ENCODE data around the gene CLDN4. TPM values are rescaled to one million over a fixed set of nuclear protein-coding genes. Genes with fewer than 3 reads are reported as not detected.
A peak's percentile ranks its signal among the peaks of the same experiment; 100 is the strongest.

CLDN4 gene
- total RNA-seq, 1 experiment from 2014 or later = 15.6 TPM

GRCh38 chr7:73815436-73815835 lies 15.4 kb upstream of the CLDN4 start:
- no peak overlapping the region for H3K56ac ChIP-seq (ENCODE audit: insufficient read length, low read depth, low read length)
- no peak overlapping the region for H2AK5ac ChIP-seq (ENCODE audit: insufficient read length, low read length)
- H4K5ac ChIP-seq (ENCODE audit: insufficient read length, low read depth, low read length) = no peak overlapping the region
- peaks cover 2% of the 10 kb centered on the region; the same call in 1 of the 2 replicates for H3K4me1 ChIP-seq (ENCODE audit: insufficient read depth, low read length)
- peaks cover 0 to 3% of the 10 kb centered on the region in 2 experiments; a peak in 1 of 5 replicates for H3K9me3 Mint-ChIP-seq
- H2BK120ac ChIP-seq (ENCODE audit: low read depth, low read length, poor library complexity, severe bottlenecking) = no peak overlapping the region
- no peak overlapping the region for H3K4ac ChIP-seq (ENCODE audit: low read depth, low read length)
- no peak overlapping the region for H3T11ph ChIP-seq (ENCODE audit: low read length)
- no peaks in the 10 kb centered on the region for H3K27me3 ChIP-seq (ENCODE audit: insufficient read depth, low read length)
- TF ChIP-seq, protein P1, sequence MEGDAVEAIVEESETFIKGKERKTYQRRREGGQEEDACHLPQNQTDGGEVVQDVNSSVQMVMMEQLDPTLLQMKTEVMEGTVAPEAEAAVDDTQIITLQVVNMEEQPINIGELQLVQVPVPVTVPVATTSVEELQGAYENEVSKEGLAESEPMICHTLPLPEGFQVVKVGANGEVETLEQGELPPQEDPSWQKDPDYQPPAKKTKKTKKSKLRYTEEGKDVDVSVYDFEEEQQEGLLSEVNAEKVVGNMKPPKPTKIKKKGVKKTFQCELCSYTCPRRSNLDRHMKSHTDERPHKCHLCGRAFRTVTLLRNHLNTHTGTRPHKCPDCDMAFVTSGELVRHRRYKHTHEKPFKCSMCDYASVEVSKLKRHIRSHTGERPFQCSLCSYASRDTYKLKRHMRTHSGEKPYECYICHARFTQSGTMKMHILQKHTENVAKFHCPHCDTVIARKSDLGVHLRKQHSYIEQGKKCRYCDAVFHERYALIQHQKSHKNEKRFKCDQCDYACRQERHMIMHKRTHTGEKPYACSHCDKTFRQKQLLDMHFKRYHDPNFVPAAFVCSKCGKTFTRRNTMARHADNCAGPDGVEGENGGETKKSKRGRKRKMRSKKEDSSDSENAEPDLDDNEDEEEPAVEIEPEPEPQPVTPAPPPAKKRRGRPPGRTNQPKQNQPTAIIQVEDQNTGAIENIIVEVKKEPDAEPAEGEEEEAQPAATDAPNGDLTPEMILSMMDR (conservative IDR thresholded peaks at IDR 0.05) = no peak
- H3K79me1 ChIP-seq (ENCODE audit: insufficient read depth, low read depth, low read length, poor library complexity, severe bottlenecking) = no peaks in the 10 kb centered on the region
- H3K27ac Mint-ChIP-seq = no peak overlapping the region
- no peak overlapping the region for H3K27ac ChIP-seq (ENCODE audit: insufficient read length, low read depth, low read length)
- H4K8ac ChIP-seq (replicated peaks; ENCODE audit: insufficient read length, low read depth, low read length) = no peak overlapping the region
- no peak overlapping the region for H2BK15ac ChIP-seq (ENCODE audit: low read depth, low read length)
- no peak overlapping the region for H2AFZ ChIP-seq (ENCODE audit: low read length)
- H3K36me3 Mint-ChIP-seq (ENCODE audit: insufficient read depth in 1 of 3, low read depth in 3 of 3) = no peaks in the 10 kb centered on the region; a peak in 1 of 7 replicates
- H2BK20ac ChIP-seq (ENCODE audit: low read depth, low read length, poor library complexity, severe bottlenecking) = no peak overlapping the region
- no CpG with 5 or more reads among the region's 8 CpGs for WGBS (ENCODE audit: extremely low coverage, insufficient read length, low lambda C conversion rate)
- H2BK12ac ChIP-seq (ENCODE audit: insufficient read length, low read depth, low read length) = no peak overlapping the region
- H4K20me1 ChIP-seq (ENCODE audit: control insufficient read depth, insufficient read depth, insufficient read length) = no peaks in the 10 kb centered on the region
- no peaks in the 10 kb centered on the region for H3K23me2 ChIP-seq (ENCODE audit: insufficient read length, low read depth, low read length, poor library complexity, severe bottlenecking)
- H3K4me1 Mint-ChIP-seq = peaks cover 6 to 13% of the 10 kb centered on the region in 2 experiments
- no peaks in the 10 kb centered on the region for H3K9me3 ChIP-seq (ENCODE audit: control insufficient read depth, low read depth, low read length)
- no peak overlapping the region for H3K4me2 ChIP-seq (ENCODE audit: insufficient read depth, insufficient read length, low read length)
- no peak overlapping the region for H3K14ac ChIP-seq (ENCODE audit: insufficient read depth, low read length)
- no peaks in the 10 kb centered on the region for H3K79me2 ChIP-seq (ENCODE audit: insufficient read depth, low read length)
- no peak overlapping the region for H4K91ac ChIP-seq (ENCODE audit: insufficient read length, low read depth, low read length)
- H3K4me3 Mint-ChIP-seq = no peak overlapping the region
- H2BK5ac ChIP-seq (ENCODE audit: insufficient read length, low read length) = no peak overlapping the region
- no peak overlapping the region for H3K9ac ChIP-seq (ENCODE audit: extremely low read depth, insufficient read length, low read length)
- peaks cover 9% of the 10 kb centered on the region for H3K27me3 Mint-ChIP-seq (ENCODE audit: low read depth)
- peak overlapping the region; percentile 11 for H3K18ac ChIP-seq (ENCODE audit: insufficient read length, low read depth, low read length)
- DNase-seq = no peak
- no peak overlapping the region for H3K23ac ChIP-seq (ENCODE audit: insufficient read length, low read depth, low read length)
